ENCODE measurements around the gene MAP2K6. TPM values are rescaled to one million over a fixed set of nuclear protein-coding genes. Genes with fewer than 3 reads are reported as not detected.
"Not testable (repeated sequence)": the region's sequence is repeated elsewhere in the genome, so short reads cannot be mapped to it uniquely, and the experiment has no call there.

MAP2K6 gene
- total RNA-seq, 2 experiments from 2014 or later, result 14.0 to 14.6 TPM

GRCh38 chr17:69478916-69479315, 64.4 kb downstream of the MAP2K6 start:
- H3K4me3 Mint-ChIP-seq, result no peak overlapping the region
- intact Hi-C loops (cut with DNase I, micrococcal nuclease), result loop anchor here in 1 of 2 experiments (10.0 kb wide), 1 partner anchor 54 kb away; no protein-coding TSS in a partner anchor
- Histone ChIP-seq H3K27me3 (ENCODE audit: control insufficient read depth in 1 of 2, insufficient read depth in 2 of 2, low read length in 2 of 2) (no peaks in the 10 kb centered on the region), H3K4me1 (ENCODE audit: insufficient read depth, low read length) (no peaks in the 10 kb centered on the region), H3K36me3 (ENCODE audit: insufficient read depth, low read length) (peaks cover 3% of the 10 kb centered on the region), H3K27ac (ENCODE audit: low read depth in 1 of 2, low read length in 2 of 2) (no peak overlapping the region), H3K9me3 (ENCODE audit: control insufficient read depth in 1 of 2, insufficient read depth in 1 of 2, low read length in 2 of 2) (no peaks in the 10 kb centered on the region), H3K4me3 (ENCODE audit: low read length) (no peak overlapping the region)
- H3K27ac Mint-ChIP-seq, result no peak overlapping the region
- ATAC-seq (ENCODE audit: poor library complexity) (no peak), DNase-seq (no peak)
- peaks cover 28% of the 10 kb centered on the region for H3K36me3 Mint-ChIP-seq (ENCODE audit: low read depth)
- TF ChIP-seq CTCF (IDR thresholded peaks at IDR 0.05), result no peak
- H3K27me3 Mint-ChIP-seq, result no peaks in the 10 kb centered on the region
- no peaks in the 10 kb centered on the region for H3K9me3 Mint-ChIP-seq
- POLR2A ChIA-PET, result no interaction called here
- H3K4me1 Mint-ChIP-seq (ENCODE audit: low read depth), result peaks cover 33% of the 10 kb centered on the region
- CTCF ChIA-PET, result no interaction called here

GRCh38 chr17:69479756-69480155, 65.3 kb downstream of the MAP2K6 start:
- H3K27ac Mint-ChIP-seq; H3K9me3 Mint-ChIP-seq; CTCF ChIA-PET; H3K27ac ChIP-seq (ENCODE audit: low read depth in 1 of 2, low read length in 2 of 2); H3K4me3 ChIP-seq (ENCODE audit: low read length); H3K4me3 Mint-ChIP-seq; H3K27me3 Mint-ChIP-seq; DNase-seq; H3K27me3 ChIP-seq (ENCODE audit: control insufficient read depth in 1 of 2, insufficient read depth in 2 of 2, low read length in 2 of 2); H3K4me1 ChIP-seq (ENCODE audit: insufficient read depth, low read length); ATAC-seq (ENCODE audit: poor library complexity); H3K36me3 ChIP-seq (ENCODE audit: insufficient read depth, low read length); H3K9me3 ChIP-seq (ENCODE audit: control insufficient read depth in 1 of 2, insufficient read depth in 1 of 2, low read length in 2 of 2): not testable (repeated sequence)
- intact Hi-C loops (cut with DNase I, micrococcal nuclease), result loop anchor here in 1 of 2 experiments (10.0 kb wide), 1 partner anchor 55 kb away; no protein-coding TSS in a partner anchor
- Mint-ChIP-seq H3K4me1 (ENCODE audit: low read depth) (peaks cover 40% of the 10 kb centered on the region), H3K36me3 (ENCODE audit: low read depth) (peaks cover 27% of the 10 kb centered on the region)
- POLR2A ChIA-PET, result interaction anchor here (0.9 to 1.0 kb wide), 2 partner anchors 16 to 153 kb away, joined by 3 to 5 read pairs; partner anchors contain the start of gene ABCA5

- Mint-ChIP-seq H3K36me3 (ENCODE audit: low read depth) (peaks cover 29% of the 10 kb centered on the region), H3K4me3 (no peak overlapping the region), H3K9me3 (no peaks in the 10 kb centered on the region), H3K27ac (no peak overlapping the region), H3K4me1 (ENCODE audit: low read depth) (peaks cover 42% of the 10 kb centered on the region), H3K27me3 (no peaks in the 10 kb centered on the region)
- H3K9me3 ChIP-seq (ENCODE audit: control insufficient read depth in 1 of 2, insufficient read depth in 1 of 2, low read length in 2 of 2), result no peaks in the 10 kb centered on the region
- CTCF ChIA-PET, result no interaction called here
- DNase-seq, result no peak
- H3K4me1 ChIP-seq (ENCODE audit: insufficient read depth, low read length), result no peaks in the 10 kb centered on the region
- no peak overlapping the region for H3K4me3 ChIP-seq (ENCODE audit: low read length)
- intact Hi-C loops (cut with DNase I, micrococcal nuclease), result no loop called here
- H3K36me3 ChIP-seq (ENCODE audit: insufficient read depth, low read length), result no peaks in the 10 kb centered on the region
- TF ChIP-seq CTCF (IDR thresholded peaks at IDR 0.05), result no peak
- no peaks in the 10 kb centered on the region for H3K27me3 ChIP-seq (ENCODE audit: control insufficient read depth in 1 of 2, insufficient read depth in 2 of 2, low read length in 2 of 2)
- ATAC-seq (ENCODE audit: poor library complexity), result no peak
- H3K27ac ChIP-seq (ENCODE audit: low read depth in 1 of 2, low read length in 2 of 2), result no peak overlapping the region
- POLR2A ChIA-PET, result interaction anchor here (0.9 to 1.0 kb wide), 2 partner anchors 15 to 154 kb away, joined by 3 to 5 read pairs; partner anchors contain the start of gene ABCA5
These were observed 65.7 kb downstream of the MAP2K6 start for GRCh38 chr17:69480245-69480644.

- Mint-ChIP-seq H3K4me3 (no peak overlapping the region), H3K27ac (no peak overlapping the region), H3K9me3 (no peaks in the 10 kb centered on the region), H3K4me1 (ENCODE audit: low read depth) (peaks cover 26% of the 10 kb centered on the region), H3K36me3 (ENCODE audit: low read depth) (peaks cover 30% of the 10 kb centered on the region), H3K27me3 (no peaks in the 10 kb centered on the region)
- TF ChIP-seq CTCF (IDR thresholded peaks at IDR 0.05), result no peak
- ATAC-seq (ENCODE audit: poor library complexity) (no peak), DNase-seq (no peak)
- Histone ChIP-seq H3K36me3 (ENCODE audit: insufficient read depth, low read length) (no peaks in the 10 kb centered on the region), H3K27ac (ENCODE audit: low read depth in 1 of 2, low read length in 2 of 2) (no peak overlapping the region), H3K4me3 (ENCODE audit: low read length) (no peak overlapping the region), H3K4me1 (ENCODE audit: insufficient read depth, low read length) (no peaks in the 10 kb centered on the region), H3K9me3 (ENCODE audit: control insufficient read depth in 1 of 2, insufficient read depth in 1 of 2, low read length in 2 of 2) (no peaks in the 10 kb centered on the region), H3K27me3 (ENCODE audit: control insufficient read depth in 1 of 2, insufficient read depth in 2 of 2, low read length in 2 of 2) (no peaks in the 10 kb centered on the region)
- ChIA-PET POLR2A (no interaction called here), CTCF (no interaction called here)
- intact Hi-C loops (cut with DNase I, micrococcal nuclease), result no loop called here
These were observed 70.8 kb downstream of the MAP2K6 start for GRCh38 chr17:69485251-69485661.

Measured in CD4-positive, alpha-beta T cell (primary cell).